GM23248 (cell line): Measurements from ENCODE around the gene PA2G4. TPM values are rescaled to one million over a fixed set of nuclear protein-coding genes. Genes with fewer than 3 reads are reported as not detected.

Experiments used
- DNase-seq: peaks from one replicate; pipeline ENCODE4 v3.0.0-alpha.2; 2015
- H2AFZ ChIP-seq: fragments of 200-600 bp; sonication (generic); 2 replicates; pipeline ENCODE4 v1.6.1; 2016; ENCODE audit warnings: antibody characterized with exemption
- H3F3A ChIP-seq: fragments of 200-600 bp; sonication (generic); 2 replicates; pipeline ENCODE4 v1.6.1; 2016; ENCODE audit warnings: mild to moderate bottlenecking, antibody characterized with exemption, mixed run types; ENCODE audit not compliant: insufficient read depth
- H3K27ac ChIP-seq: fragments of 200-600 bp; sonication (generic); 2 replicates; pipeline ENCODE4 v1.5.1; 2016; ENCODE audit warnings: mild to moderate bottlenecking
- H3K27me3 ChIP-seq: fragments of 200-600 bp; sonication (generic); replicated peaks from 2 replicates; pipeline ENCODE4 v1.6.1; 2016; ENCODE audit warnings: mild to moderate bottlenecking; ENCODE audit not compliant: insufficient read depth
- H3K36me3 ChIP-seq: fragments of 200-600 bp; sonication (generic); 2 replicates; pipeline ENCODE4 v1.6.1; 2016; ENCODE audit warnings: low read depth, mild to moderate bottlenecking
- H3K4me1 ChIP-seq: fragments of 200-600 bp; sonication (generic); 2 replicates; pipeline ENCODE4 v1.6.1; 2016; ENCODE audit warnings: mild to moderate bottlenecking; ENCODE audit not compliant: insufficient read depth
- H3K4me2 ChIP-seq: fragments of 200-600 bp; sonication (generic); one replicate; pipeline ENCODE4 v1.6.1; 2016; ENCODE audit warnings: mild to moderate bottlenecking; ENCODE audit not compliant: unreplicated experiment
- H3K4me3 ChIP-seq: fragments of 200-600 bp; sonication (generic); 2 replicates; pipeline ENCODE4 v1.5.1; 2016; ENCODE audit warnings: mild to moderate bottlenecking
- H3K79me2 ChIP-seq: fragments of 200-600 bp; sonication (generic); 2 replicates; pipeline ENCODE4 v1.6.1; 2016; ENCODE audit warnings: mild to moderate bottlenecking; ENCODE audit not compliant: insufficient read depth
- H3K9ac ChIP-seq: fragments of 200-600 bp; sonication (generic); 2 replicates; pipeline ENCODE4 v1.6.1; 2016; ENCODE audit warnings: mild to moderate bottlenecking
- H3K9me2 ChIP-seq: fragments of 200-600 bp; sonication (generic); 2 replicates; pipeline ENCODE4 v1.6.1; 2016; ENCODE audit warnings: mixed run types, mild to moderate bottlenecking, moderate library complexity; ENCODE audit not compliant: insufficient read depth
- H3K9me3 ChIP-seq: fragments of 200-600 bp; sonication (generic); one replicate; pipeline ENCODE4 v1.6.1; 2017; ENCODE audit warnings: low read depth
- H4K20me1 ChIP-seq: fragments of 200-600 bp; sonication (generic); 2 replicates; pipeline ENCODE4 v1.6.0; 2016; ENCODE audit not compliant: insufficient read depth
- EZH2 ChIP-seq: fragments of 200-600 bp; sonication (generic); IDR thresholded peaks from 2 replicates; pipeline ENCODE4 v1.6.1; 2018; ENCODE audit warnings: antibody characterized with exemption, mild to moderate bottlenecking; ENCODE audit not compliant: insufficient read depth, poor library complexity, severe bottlenecking
- EZH2phosphoT487 ChIP-seq: fragments of 200-600 bp; sonication (generic); IDR thresholded peaks from 2 replicates; pipeline ENCODE4 v1.6.1; 2018; ENCODE audit warnings: antibody characterized with exemption, moderate library complexity, mild to moderate bottlenecking, low read depth; ENCODE audit not compliant: insufficient read depth
- WGBS, 2 experiments: methylation state at CpG; one replicate each; pipeline ENCODE4 v1.1.6; 2015 to 2017; ENCODE audit warnings: low lambda C conversion rate in 2 of 2, low coverage in 1 of 2; ENCODE audit errors: missing lambda C conversion rate in 2 of 2; 5-methylcytosine and 5-hydroxymethylcytosine counted together
- in situ Hi-C: fragments of 300-500 bp; cut with MboI; formaldehyde crosslinking; loops from 2 replicates; pipeline ENCODE4 v1.15.0; 2020
- polyA plus RNA-seq: library from polyadenylated mRNA; unstranded; fragments of >200 nt; fragmentation: Nextera tagmentation; extraction: Ambion mirVana; gene quantifications from 2 replicates; pipeline ENCODE4 v1.2.1, GENCODE V29; 2016
- total RNA-seq: library from RNA; depleted of rRNA; stranded (reverse); fragments of >200 nt; shearing (Covaris generic); gene quantifications from 2 replicates; pipeline ENCODE4 v1.2.3, GENCODE V29; 2014

The PA2G4 gene
- total and polyA plus RNA-seq, 2 experiments from 2014 or later, result 120 to 152 TPM

DNA sequence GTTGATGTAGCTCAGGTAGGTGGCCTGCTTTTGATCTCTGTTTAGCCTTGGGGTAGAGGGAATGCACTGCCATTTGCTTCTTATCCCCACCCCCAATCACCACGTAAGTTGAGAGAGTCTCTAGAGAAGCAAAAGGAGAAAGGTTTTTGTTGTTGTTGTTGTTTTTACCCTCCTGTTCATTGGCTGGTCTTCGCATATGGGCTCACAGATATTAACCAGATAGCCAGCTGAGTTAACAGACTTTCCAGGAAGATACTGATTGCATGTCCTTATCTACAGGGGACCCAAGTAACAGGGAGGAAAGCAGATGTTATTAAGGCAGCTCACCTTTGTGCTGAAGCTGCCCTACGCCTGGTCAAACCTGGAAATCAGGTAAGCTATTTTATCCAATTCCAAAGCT, 2.9 kb downstream of the PA2G4 start:
- Histone ChIP-seq H2AFZ (no peak overlapping the region), H3K79me2 (peaks cover 45% of the 10 kb centered on the region), H3K4me2 (no peak overlapping the region), H3K27me3 (no peaks in the 10 kb centered on the region), H3K27ac (no peak overlapping the region), H3K9ac (peak overlapping the region; percentile 90; the same call in 1 of the 2 replicates), H3K4me1 (peaks cover 21% of the 10 kb centered on the region), H3K4me3 (no peak overlapping the region), H3K9me3 (no peaks in the 10 kb centered on the region), H3F3A (peaks cover 35% of the 10 kb centered on the region), H3K9me2 (no peaks in the 10 kb centered on the region), H3K36me3 (peaks cover 52% of the 10 kb centered on the region), H4K20me1 (no peaks in the 10 kb centered on the region)
- no peak for DNase-seq
- 97 to 100% methylated on average over 3 of the region's 3 CpGs for WGBS, 2 experiments
- in situ Hi-C loops, result no loop called here
- no peak for TF ChIP-seq EZH2
- TF ChIP-seq EZH2phosphoT487, result no peak

- in situ Hi-C loops, result no loop called here
- Histone ChIP-seq H3K9ac (no peak overlapping the region), H3K9me2 (no peaks in the 10 kb centered on the region), H3K4me1 (peaks cover 19% of the 10 kb centered on the region), H3K36me3 (peaks cover 66% of the 10 kb centered on the region), H4K20me1 (no peaks in the 10 kb centered on the region), H3K4me2 (no peak overlapping the region), H3K79me2 (peaks cover 33% of the 10 kb centered on the region), H3K27me3 (no peaks in the 10 kb centered on the region), H3K9me3 (no peaks in the 10 kb centered on the region), H3K27ac (no peak overlapping the region), H2AFZ (no peak overlapping the region), H3K4me3 (no peak overlapping the region), H3F3A (peaks cover 67% of the 10 kb centered on the region)
- DNase-seq, result no peak
- WGBS, 2 experiments, result 82 to 84% methylated on average over 5 of the region's 5 CpGs
- TF ChIP-seq EZH2phosphoT487 (no peak), EZH2 (no peak)
Observed at GRCh38 chr12:56110571-56110970, 6.2 kb downstream of the PA2G4 start.

- Histone ChIP-seq H3K9me3 (no peaks in the 10 kb centered on the region), H3K9me2 (no peaks in the 10 kb centered on the region), H3K36me3 (peaks cover 43% of the 10 kb centered on the region), H3K27ac (no peak overlapping the region), H3K4me3 (no peak overlapping the region), H4K20me1 (no peaks in the 10 kb centered on the region), H3K9ac (no peak overlapping the region), H2AFZ (no peak overlapping the region), H3K4me2 (no peak overlapping the region), H3F3A (peaks cover 77% of the 10 kb centered on the region), H3K4me1 (peaks cover 11% of the 10 kb centered on the region), H3K79me2 (peaks cover 16% of the 10 kb centered on the region), H3K27me3 (no peaks in the 10 kb centered on the region)
- no peak for DNase-seq
- WGBS, 2 experiments, result 95 to 100% methylated on average over 1 of the region's 1 CpG
- in situ Hi-C loops, result no loop called here
- TF ChIP-seq EZH2 (no peak), EZH2phosphoT487 (no peak)
Observed at GRCh38 chr12:56114084-56114483, 9.7 kb downstream of the PA2G4 start.

GRCh38 chr12:56115329-56115728, 11.0 kb downstream of the PA2G4 start:
- peak overlapping the region; percentile 95 for H3K27ac ChIP-seq
- peaks cover 31% of the 10 kb centered on the region for H3K36me3 ChIP-seq

More at GRCh38 chr12:56115329-56115728, 11.0 kb downstream of the PA2G4 start:
- H3K79me2 ChIP-seq, result peaks cover 26% of the 10 kb centered on the region
- TF ChIP-seq EZH2phosphoT487, result no peak
- no peak for TF ChIP-seq EZH2
- peak overlapping the region; percentile 86 for H3K4me2 ChIP-seq
- peak overlapping the region; percentile 99 for H3K9ac ChIP-seq
- H3K4me3 ChIP-seq, result peak overlapping the region; percentile 98
- peak overlapping the region; percentile 92 for H2AFZ ChIP-seq
- no peaks in the 10 kb centered on the region for H3K27me3 ChIP-seq
- 23 to 28% methylated on average over 10 of the region's 10 CpGs for WGBS, 2 experiments
- in situ Hi-C loops, result no loop called here
- DNase-seq, result peak; percentile 65
- peaks cover 18% of the 10 kb centered on the region for H3K4me1 ChIP-seq
- H3K9me3 ChIP-seq, result no peaks in the 10 kb centered on the region
- H3F3A ChIP-seq, result peaks cover 68% of the 10 kb centered on the region
- H3K9me2 ChIP-seq, result no peaks in the 10 kb centered on the region
- no peaks in the 10 kb centered on the region for H4K20me1 ChIP-seq
